HCT116 (cell line): ENCODE results near the gene BEND6. TPM values are rescaled to one million over a fixed set of nuclear protein-coding genes. Genes with fewer than 3 reads are reported as not detected.

Experiments used
- ATAC-seq: fragments of 200-7000 bp; cut with Tn5 transposase; 2 replicates; pipeline ENCODE4 v1.9.1; 2020; ENCODE audit warnings: mild to moderate bottlenecking, moderate library complexity
- BruUV-seq: library from RNA; stranded (reverse); fragments of 400-500 nt; replicated peaks from 2 replicates; lab custom pipeline; 2021; lab: Mats Ljungman, UMichigan
- CTCF ChIA-PET: fragments of 300-600 bp; sonication (Branson Sonifier 250); formaldehyde crosslinking; loops from one replicate; lab custom pipeline; 2021; ENCODE audit warnings: antibody characterized with exemption; lab: Charles Lee
- POLR2A ChIA-PET: fragments of 300-600, 350-600 bp; sonication (Branson Sonifier 250); formaldehyde crosslinking; loops from one replicate; lab custom pipeline; 2021; ENCODE audit warnings: antibody characterized with exemption; lab: Charles Lee
- RAD21 ChIA-PET, 2 experiments: fragments of 300-600 bp; sonication (Branson Sonifier 250); formaldehyde crosslinking; loops; one replicate each; lab custom pipeline; 2023; ENCODE audit warnings: low total read pairs in 2 of 2; ENCODE audit not compliant: uncharacterized antibody in 2 of 2, unreplicated experiment in 2 of 2, low non-redundant PET in 1 of 2; lab: Charles Lee
- DNase-seq: peaks from one replicate; pipeline ENCODE4 v3.0.0-alpha.2; 2010; ENCODE audit warnings: low read depth, low spot score
- H2AFZ ChIP-seq: fragments of 200-600 bp; shearing (Covaris generic), sonication (generic); 2 replicates; pipeline ENCODE4 v1.6.1; 2017; ENCODE audit warnings: low read depth, mixed run types, mixed read lengths, antibody characterized with exemption, low read length; ENCODE audit not compliant: poor library complexity, severe bottlenecking
- H3K27ac ChIP-seq: 2 replicates; pipeline ENCODE4 v1.5.1; 2012; ENCODE audit warnings: low read depth, low read length
- H3K27me3 ChIP-seq: fragments of 200-600 bp; sonication (generic); 2 replicates; pipeline ENCODE4 v1.6.1; 2016; ENCODE audit warnings: mixed run types, low read length, mixed read lengths; ENCODE audit not compliant: insufficient read depth
- H3K36me3 ChIP-seq, 2 experiments: fragments of 200-500 bp in 1 of 2; fragments of 200-600 bp in 1 of 2; sonication (Bioruptor generic) in 1 of 2; sonication (generic) in 1 of 2; 2 replicates each; pipeline versions ENCODE4 v1.5.1 to v1.6.1; 2014 to 2016; ENCODE audit warnings: low read length in 2 of 2, inconsistent platforms in 1 of 2, mixed read lengths in 1 of 2, mixed run types in 1 of 2; ENCODE audit not compliant: insufficient read depth in 2 of 2, control insufficient read depth in 1 of 2
- H3K4me1 ChIP-seq, 2 experiments: fragments of 200-600 bp in 1 of 2; sonication (generic) in 1 of 2; 2 replicates each; pipeline versions ENCODE4 v1.5.1 to v1.6.1; 2012 to 2017; ENCODE audit warnings: low read length in 2 of 2, inconsistent platforms in 1 of 2, mild to moderate bottlenecking in 1 of 2, mixed read lengths in 1 of 2, mixed run types in 1 of 2, moderate library complexity in 1 of 2; ENCODE audit not compliant: insufficient read depth in 2 of 2, control insufficient read depth in 1 of 2
- H3K4me2 ChIP-seq: fragments of 200-600 bp; sonication (generic); 2 replicates; pipeline ENCODE4 v1.6.1; 2017; ENCODE audit warnings: mixed run types, low read length, mixed read lengths
- H3K4me3 ChIP-seq, 2 experiments: fragments of 200-600 bp in 1 of 2; sonication (generic) in 1 of 2; replicated peaks in 1 of 2; 2 replicates each; pipeline ENCODE4 v1.5.1; 2011 to 2016; ENCODE audit warnings: low read length in 2 of 2, control low read depth in 1 of 2, low read depth in 1 of 2, mild to moderate bottlenecking in 1 of 2, mixed read lengths in 1 of 2, mixed run types in 1 of 2
- H3K79me2 ChIP-seq: fragments of 200-600 bp; sonication (generic); 2 replicates; pipeline ENCODE4 v1.6.1; 2017; ENCODE audit warnings: mild to moderate bottlenecking, mixed run types, low read length, moderate library complexity, mixed read lengths; ENCODE audit not compliant: insufficient read depth
- H3K9ac ChIP-seq: fragments of 200-600 bp; sonication (generic); 2 replicates; pipeline ENCODE4 v1.6.1; 2016; ENCODE audit warnings: low read length, mixed read lengths
- H3K9me2 ChIP-seq: fragments of 200-600 bp; sonication (generic), shearing (Covaris generic); 2 replicates; pipeline ENCODE4 v1.6.1; 2017; ENCODE audit warnings: mixed run types, mild to moderate bottlenecking, moderate library complexity; ENCODE audit not compliant: insufficient read depth
- H3K9me3 ChIP-seq, 2 experiments: fragments of 200-500 bp in 1 of 2; fragments of 200-600 bp in 1 of 2; sonication (Bioruptor generic) in 1 of 2; sonication (generic) in 1 of 2; 2 replicates each; pipeline ENCODE4 v1.6.1; 2014 to 2017; ENCODE audit warnings: low read length in 2 of 2, mixed read lengths in 2 of 2, inconsistent platforms in 1 of 2, low read depth in 1 of 2, mild to moderate bottlenecking in 1 of 2, mixed run types in 1 of 2, moderate library complexity in 1 of 2; ENCODE audit not compliant: control insufficient read depth in 1 of 2, insufficient read depth in 1 of 2
- H4K20me1 ChIP-seq: fragments of 200-600 bp; sonication (generic), shearing (Covaris generic); 2 replicates; pipeline ENCODE4 v1.6.1; 2017; ENCODE audit warnings: mixed run types, mild to moderate bottlenecking, moderate library complexity; ENCODE audit not compliant: insufficient read depth
- EGR1 ChIP-seq: IDR thresholded peaks from 2 replicates; pipeline ENCODE4 v1.6.1; 2012; ENCODE audit warnings: low read depth
- REST ChIP-seq: IDR thresholded peaks from 2 replicates; pipeline ENCODE4 v1.6.1; 2012; ENCODE audit warnings: low read depth
- intact Hi-C: fragments of 100-400 bp; cut with micrococcal nuclease; formaldehyde crosslinking; loops from 2 replicates; pipeline ENCODE4 v1.10.0; 2022
- total RNA-seq: library from RNA; stranded (reverse); gene quantifications from one replicate; pipeline ENCODE4 v1.2.1, GENCODE V29; 2021; ENCODE audit not compliant: unreplicated experiment

Gene BEND6
- total RNA-seq, 1 experiment from 2014 or later = 4.0 TPM

GRCh38 chr6:57002197-57002596 lies 47.3 kb downstream of the BEND6 start:
- POLR2A ChIA-PET = no interaction called here
- RAD21 ChIA-PET = no interaction called here

More at GRCh38 chr6:57002197-57002596, 47.3 kb downstream of the BEND6 start:
- no peaks in the 10 kb centered on the region for H4K20me1 ChIP-seq
- H3K4me3 ChIP-seq = no peak overlapping the region
- no peak overlapping the region for H2AFZ ChIP-seq
- no peaks in the 10 kb centered on the region for H3K27me3 ChIP-seq
- CTCF ChIA-PET = no interaction called here
- BruUV-seq = no TSS peak
- no peaks in the 10 kb centered on the region for H3K4me1 ChIP-seq
- no peak for ATAC-seq
- intact Hi-C loops = no loop called here
- H3K27ac ChIP-seq = no peak overlapping the region
- no peaks in the 10 kb centered on the region for H3K79me2 ChIP-seq
- no peaks in the 10 kb centered on the region for H3K9me2 ChIP-seq
- no peak overlapping the region for H3K9ac ChIP-seq
- no peak overlapping the region for H3K4me2 ChIP-seq
- peaks cover 0 to 5% of the 10 kb centered on the region in 2 experiments; a peak in 2 of 4 replicates for H3K9me3 ChIP-seq
- TF ChIP-seq EGR1 (no peak), REST (no peak)
- TF ChIP-seq, all 23 proteins: peak for 0
- DNase-seq = no peak
- H3K36me3 ChIP-seq = no peaks in the 10 kb centered on the region
